ENCODE data around the gene ZYG11B. TPM values are rescaled to one million over a fixed set of nuclear protein-coding genes. Genes with fewer than 3 reads are reported as not detected.

ZYG11B gene
- total and polyA plus RNA-seq, 2 of the 13 experiments (the other 11 are each of a cell fraction or from before 2014, with no cell fraction given), result 6.9 to 17.9 TPM

DNA sequence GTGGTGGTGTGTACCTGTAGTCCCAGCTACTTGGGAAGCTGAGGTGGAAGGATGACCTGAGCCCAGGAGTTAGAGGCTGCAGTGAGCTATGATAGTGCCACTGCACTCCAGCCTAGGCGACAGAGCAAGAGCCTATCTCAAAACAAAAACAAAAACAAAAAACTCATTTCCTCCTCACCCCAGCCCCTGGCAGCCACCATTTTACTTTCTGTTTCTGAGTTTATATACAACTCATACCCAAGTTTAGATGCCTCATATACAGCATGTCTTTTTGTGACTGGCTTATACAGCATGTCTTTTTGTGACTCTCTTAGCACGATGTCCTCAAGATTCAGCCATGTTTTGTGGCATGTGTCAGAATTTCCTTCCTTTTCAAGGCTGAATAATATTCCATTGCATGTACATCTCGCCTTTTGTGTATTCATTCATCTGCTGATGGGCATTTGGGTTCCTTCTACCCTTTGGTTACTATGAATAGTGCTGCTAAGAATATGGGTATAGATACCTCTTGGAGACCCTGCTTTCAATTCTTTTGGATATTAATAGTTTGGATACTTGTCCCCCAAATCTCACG lies 42.8 kb upstream of the ZYG11B start (continued):
- TF ChIP-seq, protein P1, sequence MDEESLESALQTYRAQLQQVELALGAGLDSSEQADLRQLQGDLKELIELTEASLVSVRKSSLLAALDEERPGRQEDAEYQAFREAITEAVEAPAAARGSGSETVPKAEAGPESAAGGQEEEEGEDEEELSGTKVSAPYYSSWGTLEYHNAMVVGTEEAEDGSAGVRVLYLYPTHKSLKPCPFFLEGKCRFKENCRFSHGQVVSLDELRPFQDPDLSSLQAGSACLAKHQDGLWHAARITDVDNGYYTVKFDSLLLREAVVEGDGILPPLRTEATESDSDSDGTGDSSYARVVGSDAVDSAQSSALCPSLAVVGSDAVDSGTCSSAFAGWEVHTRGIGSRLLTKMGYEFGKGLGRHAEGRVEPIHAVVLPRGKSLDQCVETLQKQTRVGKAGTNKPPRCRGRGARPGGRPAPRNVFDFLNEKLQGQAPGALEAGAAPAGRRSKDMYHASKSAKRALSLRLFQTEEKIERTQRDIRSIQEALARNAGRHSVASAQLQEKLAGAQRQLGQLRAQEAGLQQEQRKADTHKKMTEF (CRISPR knock-in tag; IDR thresholded peaks at IDR 0.05), result no peak
- TF ChIP-seq, protein P2, sequence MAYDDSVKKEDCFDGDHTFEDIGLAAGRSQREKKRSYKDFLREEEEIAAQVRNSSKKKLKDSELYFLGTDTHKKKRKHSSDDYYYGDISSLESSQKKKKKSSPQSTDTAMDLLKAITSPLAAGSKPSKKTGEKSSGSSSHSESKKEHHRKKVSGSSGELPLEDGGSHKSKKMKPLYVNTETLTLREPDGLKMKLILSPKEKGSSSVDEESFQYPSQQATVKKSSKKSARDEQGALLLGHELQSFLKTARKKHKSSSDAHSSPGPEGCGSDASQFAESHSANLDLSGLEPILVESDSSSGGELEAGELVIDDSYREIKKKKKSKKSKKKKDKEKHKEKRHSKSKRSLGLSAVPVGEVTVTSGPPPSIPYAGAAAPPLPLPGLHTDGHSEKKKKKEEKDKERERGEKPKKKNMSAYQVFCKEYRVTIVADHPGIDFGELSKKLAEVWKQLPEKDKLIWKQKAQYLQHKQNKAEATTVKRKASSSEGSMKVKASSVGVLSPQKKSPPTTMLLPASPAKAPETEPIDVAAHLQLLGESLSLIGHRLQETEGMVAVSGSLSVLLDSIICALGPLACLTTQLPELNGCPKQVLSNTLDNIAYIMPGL (CRISPR knock-in tag; IDR thresholded peaks at IDR 0.05; ENCODE audit: borderline replicate concordance in 1 of 2, low read depth in 1 of 2), result no peak
- TF ChIP-seq NONO (IDR thresholded peaks at IDR 0.05), result no peak
- TF ChIP-seq NONO (CRISPR knock-in tag; conservative IDR thresholded peaks at IDR 0.05), result no peak
- no peak for TF ChIP-seq ZNF761 (CRISPR knock-in tag; conservative IDR thresholded peaks at IDR 0.05)
- no peak for TF ChIP-seq KDM5A (IDR thresholded peaks at IDR 0.05; ENCODE audit: borderline replicate concordance, low read length)
- no peak for TF ChIP-seq SP5 (CRISPR knock-in tag; IDR thresholded peaks at IDR 0.05; ENCODE audit: borderline replicate concordance, low read depth)
- no peak for TF ChIP-seq MIER3 (CRISPR knock-in tag; IDR thresholded peaks at IDR 0.05; ENCODE audit: borderline replicate concordance)
- TF ChIP-seq, protein P3, sequence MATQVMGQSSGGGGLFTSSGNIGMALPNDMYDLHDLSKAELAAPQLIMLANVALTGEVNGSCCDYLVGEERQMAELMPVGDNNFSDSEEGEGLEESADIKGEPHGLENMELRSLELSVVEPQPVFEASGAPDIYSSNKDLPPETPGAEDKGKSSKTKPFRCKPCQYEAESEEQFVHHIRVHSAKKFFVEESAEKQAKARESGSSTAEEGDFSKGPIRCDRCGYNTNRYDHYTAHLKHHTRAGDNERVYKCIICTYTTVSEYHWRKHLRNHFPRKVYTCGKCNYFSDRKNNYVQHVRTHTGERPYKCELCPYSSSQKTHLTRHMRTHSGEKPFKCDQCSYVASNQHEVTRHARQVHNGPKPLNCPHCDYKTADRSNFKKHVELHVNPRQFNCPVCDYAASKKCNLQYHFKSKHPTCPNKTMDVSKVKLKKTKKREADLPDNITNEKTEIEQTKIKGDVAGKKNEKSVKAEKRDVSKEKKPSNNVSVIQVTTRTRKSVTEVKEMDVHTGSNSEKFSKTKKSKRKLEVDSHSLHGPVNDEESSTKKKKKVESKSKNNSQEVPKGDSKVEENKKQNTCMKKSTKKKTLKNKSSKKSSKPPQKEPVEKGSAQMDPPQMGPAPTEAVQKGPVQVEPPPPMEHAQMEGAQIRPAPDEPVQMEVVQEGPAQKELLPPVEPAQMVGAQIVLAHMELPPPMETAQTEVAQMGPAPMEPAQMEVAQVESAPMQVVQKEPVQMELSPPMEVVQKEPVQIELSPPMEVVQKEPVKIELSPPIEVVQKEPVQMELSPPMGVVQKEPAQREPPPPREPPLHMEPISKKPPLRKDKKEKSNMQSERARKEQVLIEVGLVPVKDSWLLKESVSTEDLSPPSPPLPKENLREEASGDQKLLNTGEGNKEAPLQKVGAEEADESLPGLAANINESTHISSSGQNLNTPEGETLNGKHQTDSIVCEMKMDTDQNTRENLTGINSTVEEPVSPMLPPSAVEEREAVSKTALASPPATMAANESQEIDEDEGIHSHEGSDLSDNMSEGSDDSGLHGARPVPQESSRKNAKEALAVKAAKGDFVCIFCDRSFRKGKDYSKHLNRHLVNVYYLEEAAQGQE (IDR thresholded peaks at IDR 0.05; ENCODE audit: borderline replicate concordance in 1 of 2, low read depth in 1 of 2, low read length in 2 of 2), result no peak

Measured in HepG2 (cell line).